A673 (cell line): ENCODE measurements around the gene UNC45B.
A peak's percentile ranks its signal among the peaks of the same experiment; 100 is the strongest.

Experiments used
- CTCF ChIP-seq: fragments of 300-800, 200-600 bp; sonication (generic); conservative IDR thresholded peaks from 2 replicates; pipeline ENCODE4 v1.5.1; 2017; ENCODE audit warnings: low read depth, mild to moderate bottlenecking, antibody characterized with exemption, low read length, moderate library complexity, mixed read lengths
- EZH2 ChIP-seq: fragments of 200-600 bp; sonication (generic); IDR thresholded peaks from 2 replicates; pipeline ENCODE4 v1.6.1; 2017; ENCODE audit warnings: borderline replicate concordance, low read depth, mild to moderate bottlenecking, mixed read lengths, antibody characterized with exemption, low read length; ENCODE audit not compliant: poor library complexity, severe bottlenecking

- TF ChIP-seq CTCF (peak; percentile 64), EZH2 (no peak)
Observed at GRCh38 chr17:35119370-35120165, 28.0 kb upstream of the UNC45B start, which contains the start of gene RAD51D.
